Measurements from ENCODE around the gene TTC7B.

DNA sequence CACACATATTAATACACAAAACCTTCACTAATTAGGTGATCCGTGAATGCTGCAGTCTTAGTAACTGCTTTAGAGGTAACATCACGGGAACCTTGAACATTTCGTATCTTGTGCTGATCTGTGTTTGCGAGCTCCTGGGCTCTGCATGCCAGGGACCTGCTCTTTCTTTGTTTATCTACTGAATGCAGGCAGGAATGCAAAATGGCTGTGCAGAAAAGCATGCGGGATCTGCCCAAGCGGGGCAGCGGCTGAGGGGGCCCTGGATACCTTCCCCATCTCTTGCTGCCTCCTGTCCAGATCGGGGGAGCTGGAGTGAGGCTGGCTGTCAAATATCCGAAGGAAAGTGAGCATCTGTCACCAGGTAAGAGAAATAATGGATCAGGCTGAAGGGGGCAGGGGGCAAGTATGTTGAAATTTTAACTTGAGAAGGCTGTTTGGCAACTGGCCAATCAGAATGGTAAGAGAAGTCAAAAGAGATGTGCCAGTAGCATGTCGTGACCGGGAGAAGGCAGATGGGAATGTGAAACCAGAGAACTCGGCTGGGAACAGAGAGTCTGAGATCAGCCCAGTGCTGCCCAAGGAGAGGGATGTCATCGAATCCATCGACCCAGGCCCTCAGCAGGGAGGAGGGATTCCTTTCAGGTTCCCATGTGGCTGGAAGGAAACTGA lies 191.4 kb downstream of the TTC7B start:
- TF ChIP-seq TAF1 (IDR thresholded peaks at IDR 0.05; ENCODE audit: borderline replicate concordance, insufficient read depth, low read length) (no peak), POLR2AphosphoS5 (IDR thresholded peaks at IDR 0.05; ENCODE audit: low read depth, low read length) (no peak)
- TF ChIP-seq, protein P1, sequence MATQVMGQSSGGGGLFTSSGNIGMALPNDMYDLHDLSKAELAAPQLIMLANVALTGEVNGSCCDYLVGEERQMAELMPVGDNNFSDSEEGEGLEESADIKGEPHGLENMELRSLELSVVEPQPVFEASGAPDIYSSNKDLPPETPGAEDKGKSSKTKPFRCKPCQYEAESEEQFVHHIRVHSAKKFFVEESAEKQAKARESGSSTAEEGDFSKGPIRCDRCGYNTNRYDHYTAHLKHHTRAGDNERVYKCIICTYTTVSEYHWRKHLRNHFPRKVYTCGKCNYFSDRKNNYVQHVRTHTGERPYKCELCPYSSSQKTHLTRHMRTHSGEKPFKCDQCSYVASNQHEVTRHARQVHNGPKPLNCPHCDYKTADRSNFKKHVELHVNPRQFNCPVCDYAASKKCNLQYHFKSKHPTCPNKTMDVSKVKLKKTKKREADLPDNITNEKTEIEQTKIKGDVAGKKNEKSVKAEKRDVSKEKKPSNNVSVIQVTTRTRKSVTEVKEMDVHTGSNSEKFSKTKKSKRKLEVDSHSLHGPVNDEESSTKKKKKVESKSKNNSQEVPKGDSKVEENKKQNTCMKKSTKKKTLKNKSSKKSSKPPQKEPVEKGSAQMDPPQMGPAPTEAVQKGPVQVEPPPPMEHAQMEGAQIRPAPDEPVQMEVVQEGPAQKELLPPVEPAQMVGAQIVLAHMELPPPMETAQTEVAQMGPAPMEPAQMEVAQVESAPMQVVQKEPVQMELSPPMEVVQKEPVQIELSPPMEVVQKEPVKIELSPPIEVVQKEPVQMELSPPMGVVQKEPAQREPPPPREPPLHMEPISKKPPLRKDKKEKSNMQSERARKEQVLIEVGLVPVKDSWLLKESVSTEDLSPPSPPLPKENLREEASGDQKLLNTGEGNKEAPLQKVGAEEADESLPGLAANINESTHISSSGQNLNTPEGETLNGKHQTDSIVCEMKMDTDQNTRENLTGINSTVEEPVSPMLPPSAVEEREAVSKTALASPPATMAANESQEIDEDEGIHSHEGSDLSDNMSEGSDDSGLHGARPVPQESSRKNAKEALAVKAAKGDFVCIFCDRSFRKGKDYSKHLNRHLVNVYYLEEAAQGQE (IDR thresholded peaks at IDR 0.05; ENCODE audit: insufficient read depth in 1 of 2, low read depth in 2 of 2, low read length in 2 of 2): no peak
